ENCODE results near the gene SIL1.
"Not testable (repeated sequence)": the region's sequence is repeated elsewhere in the genome, so short reads cannot be mapped to it uniquely, and the experiment has no call there.

- TF ChIP-seq CTCF (IDR thresholded peaks at IDR 0.05); USF2 (IDR thresholded peaks at IDR 0.05); RARB (CRISPR knock-in tag; IDR thresholded peaks at IDR 0.05); SREBF2 (IDR thresholded peaks at IDR 0.05); HDAC2 (IDR thresholded peaks at IDR 0.05); JUN (IDR thresholded peaks at IDR 0.05); CEBPB (IDR thresholded peaks at IDR 0.05); POLR2A (IDR thresholded peaks at IDR 0.05; ENCODE audit: low read length); FOSB (CRISPR knock-in tag; IDR thresholded peaks at IDR 0.05); HMGXB4 (CRISPR knock-in tag; IDR thresholded peaks at IDR 0.05; ENCODE audit: borderline replicate concordance); EP300 (IDR thresholded peaks at IDR 0.05); RFX5 (IDR thresholded peaks at IDR 0.05); PHF8 (IDR thresholded peaks at IDR 0.05; ENCODE audit: borderline replicate concordance, low read depth): not testable (repeated sequence)
These were observed 140.9 kb downstream of the SIL1 start for GRCh38 chr5:139057045-139057939.

Measured in A549 (cell line).